Body of pancreas (tissue), 4 donors: ENCODE results near the gene CCDC198. TPM values are rescaled to one million over a fixed set of nuclear protein-coding genes. Genes with fewer than 3 reads are reported as not detected.

Experiments
- ATAC-seq: fragments of 150-250 bp; one replicate; pipeline ENCODE4 v1.9.1; 2016
- DNase-seq, 4 donors: peaks; one replicate each; pipeline ENCODE4 v3.0.0-alpha.2; 2019
- H3K27ac ChIP-seq, 4 donors: fragments of 200-600 bp; sonication (generic); 1 replicate in 3 of 4; 2 replicates in 1 of 4; pipeline versions ENCODE4 v1.5.1 to v1.6.1; 2016 to 2019; ENCODE audit warnings: mild to moderate bottlenecking in 1 of 4, mixed read lengths in 1 of 4, moderate library complexity in 1 of 4
- H3K27me3 ChIP-seq, 2 donors: fragments of 200-600 bp; sonication (generic); one replicate each; pipeline ENCODE4 v1.6.0; 2016; ENCODE audit warnings: mild to moderate bottlenecking in 1 of 2
- H3K36me3 ChIP-seq, 2 donors: fragments of 200-600 bp; sonication (generic); replicated peaks in 1 of 2; 2 replicates each; pipeline ENCODE4 v1.5.1; 2016; ENCODE audit warnings: low read depth in 2 of 2; ENCODE audit not compliant: insufficient read depth in 1 of 2
- H3K4me1 ChIP-seq: fragments of 200-600 bp; sonication (generic); one replicate; pipeline ENCODE4 v1.6.0; 2016
- H3K4me3 ChIP-seq, 2 donors: fragments of 200-600 bp; sonication (generic); 1 replicate in 1 of 2; 2 replicates in 1 of 2; pipeline ENCODE4 v1.5.1; 2016 to 2019
- H3K9me3 ChIP-seq, 3 donors: fragments of 200-600 bp; sonication (generic); 1 replicate in 2 of 3; 2 replicates in 1 of 3; pipeline ENCODE4 v1.5.1; 2016
- POLR2A ChIP-seq, 3 donors: fragments of 450-650 bp; IDR thresholded peaks; one replicate each; pipeline ENCODE4 v1.6.1; 2016; ENCODE audit warnings: antibody characterized with exemption in 3 of 3, mild to moderate bottlenecking in 2 of 3
- WGBS, 2 donors: methylation state at CpG; one replicate each; pipeline ENCODE4 v1.1.5; 2017; 5-methylcytosine and 5-hydroxymethylcytosine counted together
- intact Hi-C: fragments of 100-400 bp; cut with DNase I; formaldehyde crosslinking; loops from one replicate; pipeline ENCODE4 v1.15.1; 2023
- total RNA-seq, 2 donors: library from RNA; depleted of rRNA; stranded (reverse); fragments of >200 nt; gene quantifications; one replicate each; pipeline ENCODE4 v1.1.0, GENCODE V29; 2016
- TF ChIP-seq, protein P1 (sequence below), 7 experiments: fragments of 450-650 bp in 4 of 7; fragments of 200-600 bp in 3 of 7; sonication (generic) in 3 of 7; IDR thresholded peaks; one replicate each; pipeline ENCODE4 v1.5.1; 2016 to 2019; ENCODE audit warnings: antibody characterized with exemption in 7 of 7

Gene CCDC198
- total RNA-seq, 2 donors from 2014 or later: 97.8 to 123 TPM

DNA sequence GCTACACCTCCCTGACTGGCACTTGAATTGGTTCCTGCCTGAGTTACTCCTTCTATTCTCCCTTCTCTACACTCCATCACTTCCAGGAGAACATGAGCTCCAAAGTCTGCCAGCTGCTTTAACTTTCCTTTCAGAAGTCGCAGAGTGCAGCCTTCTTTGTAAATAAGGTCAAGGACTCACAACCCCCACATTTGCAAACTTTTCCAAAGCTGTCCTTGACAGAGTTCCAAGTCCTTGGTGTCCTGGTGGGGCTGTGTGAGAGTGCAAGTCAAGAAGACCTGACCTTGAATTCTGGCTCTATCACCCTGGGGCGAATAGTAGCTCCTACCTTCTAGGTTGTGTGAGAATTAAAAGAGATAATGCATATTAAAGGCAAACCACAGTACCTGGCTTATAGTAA is 15.6 kb downstream of the CCDC198 start:
- Histone ChIP-seq H3K9me3 (no peaks in the 10 kb centered on the region), H3K36me3 (no peaks in the 10 kb centered on the region), H3K4me1 (peaks cover 8% of the 10 kb centered on the region), H3K27ac (no peak overlapping the region), H3K27me3 (no peaks in the 10 kb centered on the region), H3K4me3 (no peak overlapping the region)
- ATAC-seq (no peak), DNase-seq (no peak)
- intact Hi-C loops: no loop called here
- no peak for TF ChIP-seq POLR2A (IDR thresholded peaks at IDR 0.05)
- TF ChIP-seq, protein P1, sequence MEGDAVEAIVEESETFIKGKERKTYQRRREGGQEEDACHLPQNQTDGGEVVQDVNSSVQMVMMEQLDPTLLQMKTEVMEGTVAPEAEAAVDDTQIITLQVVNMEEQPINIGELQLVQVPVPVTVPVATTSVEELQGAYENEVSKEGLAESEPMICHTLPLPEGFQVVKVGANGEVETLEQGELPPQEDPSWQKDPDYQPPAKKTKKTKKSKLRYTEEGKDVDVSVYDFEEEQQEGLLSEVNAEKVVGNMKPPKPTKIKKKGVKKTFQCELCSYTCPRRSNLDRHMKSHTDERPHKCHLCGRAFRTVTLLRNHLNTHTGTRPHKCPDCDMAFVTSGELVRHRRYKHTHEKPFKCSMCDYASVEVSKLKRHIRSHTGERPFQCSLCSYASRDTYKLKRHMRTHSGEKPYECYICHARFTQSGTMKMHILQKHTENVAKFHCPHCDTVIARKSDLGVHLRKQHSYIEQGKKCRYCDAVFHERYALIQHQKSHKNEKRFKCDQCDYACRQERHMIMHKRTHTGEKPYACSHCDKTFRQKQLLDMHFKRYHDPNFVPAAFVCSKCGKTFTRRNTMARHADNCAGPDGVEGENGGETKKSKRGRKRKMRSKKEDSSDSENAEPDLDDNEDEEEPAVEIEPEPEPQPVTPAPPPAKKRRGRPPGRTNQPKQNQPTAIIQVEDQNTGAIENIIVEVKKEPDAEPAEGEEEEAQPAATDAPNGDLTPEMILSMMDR (IDR thresholded peaks at IDR 0.05): no peak
- WGBS, 2 donors: 14 to 17% methylated on average over 2 of the region's 2 CpGs

DNA sequence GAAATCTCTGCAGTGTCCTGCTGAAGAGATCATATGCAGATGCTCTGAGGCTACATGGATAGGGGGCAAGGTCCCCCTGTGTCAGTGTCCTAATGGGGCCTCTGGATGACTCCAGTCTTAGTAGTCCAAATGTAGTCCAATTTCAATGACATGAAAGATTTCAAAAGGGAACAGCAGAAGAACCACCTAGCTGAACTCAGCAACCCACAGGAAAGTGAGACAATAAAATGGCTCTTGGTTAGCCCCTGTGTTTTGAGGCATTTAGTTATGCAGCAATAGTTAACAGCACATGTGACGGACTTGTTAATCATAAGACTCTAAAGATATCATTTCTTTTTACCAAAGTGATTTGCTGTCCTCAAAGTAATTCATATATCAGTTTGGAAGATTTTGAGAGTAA is 22.7 kb downstream of the CCDC198 start:
- no peak overlapping the region for H3K4me3 ChIP-seq
- no peak for TF ChIP-seq POLR2A (IDR thresholded peaks at IDR 0.05)
- TF ChIP-seq, protein P1 (IDR thresholded peaks at IDR 0.05): no peak
- H3K4me1 ChIP-seq: no peaks in the 10 kb centered on the region
- intact Hi-C loops: no loop called here
- ATAC-seq: no peak
- DNase-seq: no peak
- H3K27ac ChIP-seq: no peak overlapping the region
- H3K36me3 ChIP-seq: no peaks in the 10 kb centered on the region
- no peaks in the 10 kb centered on the region for H3K27me3 ChIP-seq
- WGBS, 2 donors: 80 to 89% methylated on average over 1 of the region's 1 CpG
- H3K9me3 ChIP-seq: no peaks in the 10 kb centered on the region

DNA sequence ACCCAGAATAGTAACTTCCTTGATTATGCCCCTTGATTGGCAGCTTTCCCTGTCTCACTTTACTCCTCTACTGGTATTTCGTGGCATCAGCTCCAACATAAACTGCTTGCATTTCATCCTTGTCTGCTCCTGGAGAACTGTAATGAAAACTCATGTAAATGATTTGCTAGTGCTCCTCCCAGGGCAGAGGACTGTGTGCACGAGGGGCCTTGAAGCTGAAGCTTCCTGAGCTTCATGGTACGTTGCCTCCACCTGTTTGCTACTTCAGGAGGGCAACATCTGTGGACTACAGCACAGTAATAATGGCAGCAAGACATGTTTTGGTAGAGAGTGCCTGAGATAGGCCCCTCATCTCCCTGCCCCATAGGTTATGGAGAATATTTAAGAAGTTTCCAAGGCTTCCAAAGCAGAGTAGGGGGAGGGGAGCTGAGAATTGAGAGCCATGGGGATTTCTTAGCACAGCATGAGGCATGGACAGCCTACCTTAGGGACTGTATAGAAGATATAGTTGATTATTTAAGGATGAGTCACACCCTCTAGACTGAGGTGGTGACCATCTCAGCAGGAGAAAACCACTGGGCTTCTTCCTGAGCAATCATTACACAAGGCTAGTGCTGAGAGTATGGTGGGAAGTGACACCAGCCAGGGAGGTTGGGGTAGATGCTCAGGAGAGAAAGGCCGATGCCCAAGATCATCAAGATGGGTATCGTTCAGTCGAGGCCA is 29.5 kb downstream of the CCDC198 start:
- 75 to 88% methylated on average over 6 of the region's 6 CpGs for WGBS, 2 donors
- intact Hi-C loops: no loop called here

DNA sequence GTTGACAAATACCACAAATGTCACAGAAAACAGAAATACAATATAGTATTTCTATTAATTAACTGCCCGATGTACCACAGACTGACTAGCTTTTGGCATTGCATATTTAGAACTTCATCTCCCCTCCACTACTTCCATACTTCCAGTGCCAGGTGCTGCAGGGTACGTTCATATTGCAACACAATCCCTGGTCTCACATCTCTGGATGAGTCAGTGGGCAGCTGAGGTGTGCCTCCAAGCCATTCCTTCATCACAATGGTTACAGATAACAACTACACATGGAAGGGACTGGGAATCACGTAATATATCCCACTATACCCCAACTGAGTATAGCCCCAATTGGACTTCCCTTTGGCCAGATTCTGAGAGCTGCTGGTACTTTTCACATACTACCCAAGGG is 31.1 kb downstream of the CCDC198 start:
- Histone ChIP-seq H3K4me3 (no peak overlapping the region), H3K27me3 (no peaks in the 10 kb centered on the region), H3K4me1 (no peaks in the 10 kb centered on the region), H3K36me3 (no peaks in the 10 kb centered on the region), H3K9me3 (no peaks in the 10 kb centered on the region), H3K27ac (no peak overlapping the region)
- intact Hi-C loops: no loop called here
- 87 to 97% methylated on average over 3 of the region's 3 CpGs for WGBS, 2 donors
- ATAC-seq (no peak), DNase-seq (no peak)
- TF ChIP-seq, protein P1 (IDR thresholded peaks at IDR 0.05): no peak
- TF ChIP-seq POLR2A (IDR thresholded peaks at IDR 0.05): no peak

More for the DNA sequence above, 29.5 kb downstream of the CCDC198 start:
- Histone ChIP-seq H3K36me3 (no peaks in the 10 kb centered on the region), H3K9me3 (no peaks in the 10 kb centered on the region), H3K27me3 (no peaks in the 10 kb centered on the region), H3K4me3 (no peak overlapping the region), H3K4me1 (no peaks in the 10 kb centered on the region), H3K27ac (no peak overlapping the region)
- ATAC-seq: no peak
- no peak for TF ChIP-seq POLR2A (IDR thresholded peaks at IDR 0.05)
- TF ChIP-seq, protein P1 (IDR thresholded peaks at IDR 0.05): no peak
- no peak for DNase-seq

DNA sequence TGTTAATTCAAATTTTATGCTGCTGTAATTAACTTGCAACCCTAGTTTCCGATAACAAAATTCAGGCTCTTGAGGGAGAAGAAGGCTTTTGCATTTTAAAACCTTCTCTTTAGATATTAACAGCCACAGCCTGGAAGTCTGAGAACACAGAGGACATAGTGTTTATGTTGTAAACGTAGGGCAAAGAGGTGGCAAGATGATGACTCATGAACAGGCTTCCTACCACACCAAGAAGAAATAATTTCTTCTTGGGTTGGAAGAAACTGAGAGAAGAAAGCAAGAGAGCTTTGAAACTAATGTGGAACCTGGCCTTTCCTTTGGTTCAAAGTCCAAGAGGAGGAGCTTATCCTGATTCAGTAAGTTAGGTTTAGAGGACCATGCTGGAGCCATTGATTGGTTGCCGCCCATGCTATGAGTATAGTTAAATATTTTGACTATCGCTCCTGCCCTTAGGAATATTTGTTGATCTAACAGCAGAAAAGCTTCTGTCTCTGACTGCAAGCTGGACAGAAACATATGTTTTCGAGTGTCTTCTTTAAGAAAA is 31.8 kb downstream of the CCDC198 start:
- 60 to 68% methylated on average over 5 of the region's 5 CpGs for WGBS, 2 donors
- no peak for DNase-seq
- intact Hi-C loops: no loop called here
- no peaks in the 10 kb centered on the region for H3K27me3 ChIP-seq
- H3K36me3 ChIP-seq: no peaks in the 10 kb centered on the region
- H3K4me1 ChIP-seq: no peaks in the 10 kb centered on the region
- H3K4me3 ChIP-seq: no peak overlapping the region
- no peaks in the 10 kb centered on the region for H3K9me3 ChIP-seq
- ATAC-seq: no peak
- H3K27ac ChIP-seq: no peak overlapping the region
- no peak for TF ChIP-seq POLR2A (IDR thresholded peaks at IDR 0.05)
- TF ChIP-seq, protein P1 (IDR thresholded peaks at IDR 0.05): no peak
